ENCODE data around the gene FHIP2A. TPM values are rescaled to one million over a fixed set of nuclear protein-coding genes. Genes with fewer than 3 reads are reported as not detected.
"Not testable (repeated sequence)": the region's sequence is repeated elsewhere in the genome, so short reads cannot be mapped to it uniquely, and the experiment has no call there.

The FHIP2A gene
- total RNA-seq, 6 donors from 2014 or later, result 21.9 to 45.5 (median 26.2) TPM

DNA sequence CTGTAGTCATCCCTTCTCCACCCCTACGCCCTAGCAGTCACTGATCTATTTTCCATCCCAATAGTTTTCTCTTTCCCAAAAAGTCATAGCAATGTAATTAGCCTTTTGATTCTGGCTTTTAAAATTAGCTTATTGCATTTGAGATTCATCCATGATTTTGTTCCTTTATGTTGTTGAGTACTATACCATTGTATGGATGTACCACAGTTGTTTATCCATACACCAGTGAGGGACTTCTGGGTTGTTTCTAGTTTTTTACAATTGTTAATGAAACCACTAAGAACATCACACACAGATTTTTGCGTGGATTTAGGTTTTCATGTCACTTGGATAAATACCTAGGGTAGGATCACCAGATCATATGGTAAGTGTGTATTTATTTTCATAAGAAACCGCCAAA lies 16.1 kb downstream of the FHIP2A start:
- Histone ChIP-seq H3K36me3 (peaks cover 11 to 93% (median 45%) of the 10 kb centered on the region in 4 donors), H3K4me3 (no peak overlapping the region), H3K27ac (no peak overlapping the region), H3K4me1 (peaks cover 0 to 3% (median 0%) of the 10 kb centered on the region in 4 donors), H3K9me3 (no peaks in the 10 kb centered on the region), H3K27me3 (no peaks in the 10 kb centered on the region)
- TF ChIP-seq POLR2A (IDR thresholded peaks at IDR 0.05), result no peak
- TF ChIP-seq, protein P1, sequence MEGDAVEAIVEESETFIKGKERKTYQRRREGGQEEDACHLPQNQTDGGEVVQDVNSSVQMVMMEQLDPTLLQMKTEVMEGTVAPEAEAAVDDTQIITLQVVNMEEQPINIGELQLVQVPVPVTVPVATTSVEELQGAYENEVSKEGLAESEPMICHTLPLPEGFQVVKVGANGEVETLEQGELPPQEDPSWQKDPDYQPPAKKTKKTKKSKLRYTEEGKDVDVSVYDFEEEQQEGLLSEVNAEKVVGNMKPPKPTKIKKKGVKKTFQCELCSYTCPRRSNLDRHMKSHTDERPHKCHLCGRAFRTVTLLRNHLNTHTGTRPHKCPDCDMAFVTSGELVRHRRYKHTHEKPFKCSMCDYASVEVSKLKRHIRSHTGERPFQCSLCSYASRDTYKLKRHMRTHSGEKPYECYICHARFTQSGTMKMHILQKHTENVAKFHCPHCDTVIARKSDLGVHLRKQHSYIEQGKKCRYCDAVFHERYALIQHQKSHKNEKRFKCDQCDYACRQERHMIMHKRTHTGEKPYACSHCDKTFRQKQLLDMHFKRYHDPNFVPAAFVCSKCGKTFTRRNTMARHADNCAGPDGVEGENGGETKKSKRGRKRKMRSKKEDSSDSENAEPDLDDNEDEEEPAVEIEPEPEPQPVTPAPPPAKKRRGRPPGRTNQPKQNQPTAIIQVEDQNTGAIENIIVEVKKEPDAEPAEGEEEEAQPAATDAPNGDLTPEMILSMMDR (IDR thresholded peaks at IDR 0.05), result no peak
- TF ChIP-seq EP300 (IDR thresholded peaks at IDR 0.05), result no peak
- TF ChIP-seq POLR2AphosphoS5 (IDR thresholded peaks at IDR 0.05), result no peak
- WGBS, 2 donors, result 93 to 100% methylated on average over 3 of the region's 3 CpGs
- ATAC-seq (ENCODE audit: low FRiP score in 2 of 2) (no peak), DNase-seq (no peak)

DNA sequence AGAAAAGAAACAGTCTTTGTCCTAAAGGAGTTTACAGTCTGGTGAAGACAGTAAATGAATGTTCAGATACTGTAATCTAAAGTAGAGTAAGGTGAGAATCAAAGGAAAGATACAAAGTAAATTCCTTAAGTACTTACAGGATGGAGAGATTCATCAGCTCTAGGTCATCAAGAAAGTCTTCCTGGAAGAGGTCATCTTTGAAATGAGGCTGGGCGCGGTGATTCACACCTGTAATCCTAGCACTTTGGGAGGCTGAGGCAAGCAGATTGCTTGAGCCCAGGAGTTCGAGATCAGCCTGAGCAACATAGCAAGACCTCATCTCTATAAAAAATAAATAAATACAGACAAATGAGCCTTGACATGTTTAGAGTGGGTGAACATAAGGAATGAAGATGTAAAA lies 18.3 kb downstream of the FHIP2A start:
- no peaks in the 10 kb centered on the region for H3K9me3 ChIP-seq
- H3K36me3 ChIP-seq, result peaks cover 7 to 94% (median 52%) of the 10 kb centered on the region in 4 donors
- TF ChIP-seq, protein P1 (IDR thresholded peaks at IDR 0.05), result no peak
- TF ChIP-seq POLR2A (IDR thresholded peaks at IDR 0.05) (no peak), POLR2AphosphoS5 (IDR thresholded peaks at IDR 0.05) (no peak), EP300 (IDR thresholded peaks at IDR 0.05) (no peak)
- DNase-seq, result no peak
- 96 to 100% methylated on average over 3 of the region's 3 CpGs for WGBS, 2 donors
- H3K27ac ChIP-seq, result no peak overlapping the region
- no peaks in the 10 kb centered on the region for H3K4me1 ChIP-seq
- no peak for ATAC-seq (ENCODE audit: low FRiP score in 2 of 2)
- no peaks in the 10 kb centered on the region for H3K27me3 ChIP-seq
- H3K4me3 ChIP-seq, result no peak overlapping the region

DNA sequence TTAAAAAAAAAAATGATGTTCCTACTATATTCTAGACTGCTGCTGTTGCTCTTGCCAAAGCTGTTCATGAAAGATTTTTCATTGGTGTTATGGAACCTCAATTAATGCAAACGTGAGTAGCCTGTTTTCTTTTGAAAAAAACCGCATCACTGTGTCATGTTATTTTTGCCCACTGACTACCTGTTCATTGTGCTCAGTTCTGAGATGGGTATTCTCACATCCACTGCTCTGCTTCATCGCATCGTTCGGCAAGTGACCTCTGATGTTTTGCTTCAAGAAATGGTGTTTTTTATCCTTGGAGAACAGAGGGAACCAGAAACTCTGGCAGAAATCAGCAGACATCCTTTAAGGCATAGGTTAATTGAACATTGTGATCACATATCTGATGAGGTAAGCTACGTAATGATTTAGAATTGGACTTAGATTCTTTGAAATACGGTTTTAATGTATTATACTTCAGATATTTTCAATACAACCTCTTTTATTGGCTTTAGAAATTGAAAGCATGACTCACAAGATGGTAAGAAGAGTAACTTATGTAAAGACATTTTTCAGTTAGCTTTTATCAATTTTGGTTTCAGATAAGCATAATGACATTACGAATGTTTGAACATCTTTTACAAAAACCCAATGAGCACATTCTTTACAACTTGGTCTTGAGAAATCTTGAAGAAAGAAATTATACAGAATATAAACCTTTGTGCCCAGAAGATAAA lies 24.6 kb downstream of the FHIP2A start:
- 90 to 91% methylated on average over 8 of the region's 8 CpGs for WGBS, 2 donors
- Histone ChIP-seq H3K4me1 (no peaks in the 10 kb centered on the region), H3K4me3 (no peak overlapping the region), H3K27ac (no peak overlapping the region), H3K36me3 (peaks cover 29 to 98% (median 73%) of the 10 kb centered on the region in 4 donors), H3K9me3 (no peaks in the 10 kb centered on the region), H3K27me3 (no peaks in the 10 kb centered on the region)
- TF ChIP-seq POLR2AphosphoS5 (IDR thresholded peaks at IDR 0.05), result no peak
- TF ChIP-seq EP300 (IDR thresholded peaks at IDR 0.05), result no peak
- TF ChIP-seq POLR2A (IDR thresholded peaks at IDR 0.05), result no peak
- TF ChIP-seq, protein P1 (IDR thresholded peaks at IDR 0.05), result no peak
- ATAC-seq (ENCODE audit: low FRiP score in 2 of 2) (no peak), DNase-seq (no peak)

DNA sequence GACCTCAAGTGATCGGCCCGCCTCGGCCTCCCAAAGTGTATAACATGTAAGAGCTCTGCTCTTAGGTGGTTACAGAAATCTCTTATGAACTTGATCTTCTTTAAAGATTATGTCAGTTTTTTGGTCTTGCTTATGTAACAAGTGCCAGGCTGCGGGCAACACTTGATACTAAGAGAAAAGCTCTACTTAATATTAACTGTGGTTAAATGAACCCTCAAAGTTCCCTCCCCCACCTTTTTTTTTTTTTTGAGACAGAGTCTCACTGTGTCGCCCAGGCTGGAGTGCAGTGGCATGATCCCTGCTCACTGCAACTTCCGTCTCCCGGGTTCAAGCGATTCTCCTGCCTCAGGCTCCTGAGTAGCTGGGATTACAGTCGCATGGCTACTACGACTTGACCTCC lies 25.9 kb downstream of the FHIP2A start:
- not testable (repeated sequence) for ATAC-seq (ENCODE audit: low FRiP score in 2 of 2); H3K27ac ChIP-seq; DNase-seq; H3K9me3 ChIP-seq; H3K27me3 ChIP-seq; H3K4me1 ChIP-seq; H3K4me3 ChIP-seq
- 87 to 96% methylated on average over 10 of the region's 10 CpGs for WGBS, 2 donors
- H3K36me3 ChIP-seq, result peaks cover 29 to 100% (median 71%) of the 10 kb centered on the region in 4 donors

DNA sequence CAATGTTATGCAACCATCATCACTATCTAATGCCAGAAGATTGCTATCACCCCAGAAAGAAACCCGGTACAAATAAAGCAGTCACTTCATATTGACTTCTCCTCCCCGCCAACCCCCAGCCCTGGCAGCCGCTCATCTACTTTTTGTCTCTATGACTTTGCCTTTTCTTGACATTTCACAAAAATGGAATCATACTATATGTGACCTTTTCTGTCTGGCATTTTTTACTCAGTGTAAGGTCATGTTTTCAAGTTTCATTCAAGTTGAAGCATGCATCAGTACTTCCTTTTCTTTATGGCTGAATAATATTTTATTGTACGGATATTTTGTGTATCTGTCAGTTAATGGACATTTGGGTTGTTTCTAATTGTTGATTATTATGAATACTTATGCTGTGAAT lies 28.1 kb downstream of the FHIP2A start:
- Histone ChIP-seq H3K4me1 (no peaks in the 10 kb centered on the region), H3K4me3 (no peak overlapping the region), H3K27ac (no peak overlapping the region), H3K36me3 (peaks cover 23 to 100% (median 66%) of the 10 kb centered on the region in 4 donors), H3K27me3 (no peaks in the 10 kb centered on the region), H3K9me3 (no peaks in the 10 kb centered on the region)
- TF ChIP-seq, protein P1 (IDR thresholded peaks at IDR 0.05), result no peak
- TF ChIP-seq EP300 (IDR thresholded peaks at IDR 0.05) (no peak), POLR2A (IDR thresholded peaks at IDR 0.05) (no peak), POLR2AphosphoS5 (IDR thresholded peaks at IDR 0.05) (no peak)
- no peak for DNase-seq
- ATAC-seq (ENCODE audit: low FRiP score in 2 of 2), result no peak
- WGBS, 2 donors, result 95 to 98% methylated on average over 4 of the region's 4 CpGs

All from upper lobe of left lung (tissue), 6 donors.